Neural cell (in vitro differentiated cells): ENCODE measurements around the gene PHF21B.

Source experiments
- CTCF ChIP-seq: fragments of 450-650 bp; IDR thresholded peaks from 2 replicates; pipeline ENCODE4 v1.5.1; 2014; ENCODE audit warnings: antibody characterized with exemption, mild to moderate bottlenecking, moderate library complexity; ENCODE audit not compliant: poor library complexity, severe bottlenecking
- EP300 ChIP-seq: fragments of 450-650 bp; conservative IDR thresholded peaks from 2 replicates; pipeline ENCODE4 v1.6.1; 2014; ENCODE audit warnings: antibody characterized with exemption, mild to moderate bottlenecking, moderate library complexity; ENCODE audit not compliant: poor library complexity, severe bottlenecking
- EZH2 ChIP-seq: fragments of 200-600, 300-800 bp; shearing (Covaris generic), sonication (generic); IDR thresholded peaks from 2 replicates; pipeline ENCODE4 v1.6.1; 2014; ENCODE audit warnings: antibody characterized with exemption, low read length, borderline replicate concordance, mild to moderate bottlenecking; ENCODE audit not compliant: insufficient read depth, poor library complexity, severe bottlenecking
- POLR2AphosphoS5 ChIP-seq: IDR thresholded peaks from 2 replicates; pipeline ENCODE4 v1.6.1; 2012
- RAD21 ChIP-seq: fragments of 450-650 bp; conservative IDR thresholded peaks from 2 replicates; pipeline ENCODE4 v1.6.1; 2014; ENCODE audit warnings: antibody characterized with exemption, mild to moderate bottlenecking, moderate library complexity
- REST ChIP-seq: IDR thresholded peaks from 2 replicates; pipeline ENCODE4 v1.6.1; 2012; ENCODE audit warnings: borderline replicate concordance
- SMC3 ChIP-seq: fragments of 450-650 bp; conservative IDR thresholded peaks from 2 replicates; pipeline ENCODE4 v1.6.1; 2014; ENCODE audit warnings: antibody characterized with exemption, mild to moderate bottlenecking, moderate library complexity; ENCODE audit not compliant: poor library complexity
- TAF1 ChIP-seq: IDR thresholded peaks from 2 replicates; pipeline ENCODE4 v1.6.1; 2012; ENCODE audit warnings: low read depth

DNA sequence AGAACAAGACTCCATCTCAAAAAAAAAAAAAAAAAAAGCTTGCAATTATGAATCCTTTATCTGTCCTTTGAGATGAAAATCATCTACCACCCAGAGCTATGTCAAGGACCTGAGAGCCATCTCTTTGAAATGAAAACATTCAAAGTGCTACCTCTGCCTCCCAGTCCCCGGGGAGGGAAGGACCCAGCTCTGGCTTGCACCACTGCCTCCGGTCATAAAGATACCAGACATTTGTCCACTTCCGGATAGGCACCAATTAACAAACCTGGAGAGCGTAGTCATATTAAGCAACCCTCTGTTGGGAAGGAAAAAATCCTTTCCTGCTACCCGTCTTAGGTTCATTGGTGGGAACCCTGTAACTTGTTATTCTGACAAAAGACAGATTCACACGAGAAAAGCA, 158.9 kb downstream of the PHF21B start:
- TF ChIP-seq CTCF (no peak), POLR2AphosphoS5 (no peak), TAF1 (no peak), EZH2 (no peak), EP300 (no peak), RAD21 (no peak), SMC3 (no peak), REST (no peak)
